ENCODE data around the gene SGTA. TPM values are rescaled to one million over a fixed set of nuclear protein-coding genes. Genes with fewer than 3 reads are reported as not detected.

Gene SGTA
- total RNA-seq, 4 donors from 2014 or later = 37.9 to 49.5 (median 44.1) TPM

DNA sequence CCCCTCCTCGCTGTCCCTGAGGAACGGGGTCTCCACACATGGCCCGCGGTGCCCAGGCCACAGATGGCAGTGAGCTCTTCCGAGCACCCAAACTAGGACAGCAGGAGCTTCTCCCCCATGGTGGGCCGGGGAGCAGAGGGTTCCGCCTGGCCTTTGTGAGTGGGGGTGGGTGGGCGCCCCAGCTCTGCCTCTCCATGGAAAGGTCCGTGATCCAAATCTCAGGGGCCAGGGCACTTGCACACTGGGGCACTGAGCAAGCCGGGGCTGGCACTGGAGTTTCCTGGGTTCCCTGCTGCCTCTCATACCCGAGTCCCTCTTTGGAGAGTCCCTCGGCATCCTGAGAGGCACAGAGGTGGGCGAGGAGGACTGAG is 59.7 kb downstream of the SGTA start:
- no peak for DNase-seq (ENCODE audit: low spot score in 2 of 2)
- TF ChIP-seq POLR2A (IDR thresholded peaks at IDR 0.05) = no peak
- TF ChIP-seq, protein P1, sequence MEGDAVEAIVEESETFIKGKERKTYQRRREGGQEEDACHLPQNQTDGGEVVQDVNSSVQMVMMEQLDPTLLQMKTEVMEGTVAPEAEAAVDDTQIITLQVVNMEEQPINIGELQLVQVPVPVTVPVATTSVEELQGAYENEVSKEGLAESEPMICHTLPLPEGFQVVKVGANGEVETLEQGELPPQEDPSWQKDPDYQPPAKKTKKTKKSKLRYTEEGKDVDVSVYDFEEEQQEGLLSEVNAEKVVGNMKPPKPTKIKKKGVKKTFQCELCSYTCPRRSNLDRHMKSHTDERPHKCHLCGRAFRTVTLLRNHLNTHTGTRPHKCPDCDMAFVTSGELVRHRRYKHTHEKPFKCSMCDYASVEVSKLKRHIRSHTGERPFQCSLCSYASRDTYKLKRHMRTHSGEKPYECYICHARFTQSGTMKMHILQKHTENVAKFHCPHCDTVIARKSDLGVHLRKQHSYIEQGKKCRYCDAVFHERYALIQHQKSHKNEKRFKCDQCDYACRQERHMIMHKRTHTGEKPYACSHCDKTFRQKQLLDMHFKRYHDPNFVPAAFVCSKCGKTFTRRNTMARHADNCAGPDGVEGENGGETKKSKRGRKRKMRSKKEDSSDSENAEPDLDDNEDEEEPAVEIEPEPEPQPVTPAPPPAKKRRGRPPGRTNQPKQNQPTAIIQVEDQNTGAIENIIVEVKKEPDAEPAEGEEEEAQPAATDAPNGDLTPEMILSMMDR (IDR thresholded peaks at IDR 0.05) = no peak
- WGBS, 2 donors = 49 to 58% methylated on average over 12 to 13 of the region's 13 CpGs
- no peak overlapping the region for H3K4me3 ChIP-seq (ENCODE audit: low read depth, poor library complexity, severe bottlenecking)
- intact Hi-C loops (cut with DNase I; ENCODE audit: low total_unique reads) = no loop called here

DNA sequence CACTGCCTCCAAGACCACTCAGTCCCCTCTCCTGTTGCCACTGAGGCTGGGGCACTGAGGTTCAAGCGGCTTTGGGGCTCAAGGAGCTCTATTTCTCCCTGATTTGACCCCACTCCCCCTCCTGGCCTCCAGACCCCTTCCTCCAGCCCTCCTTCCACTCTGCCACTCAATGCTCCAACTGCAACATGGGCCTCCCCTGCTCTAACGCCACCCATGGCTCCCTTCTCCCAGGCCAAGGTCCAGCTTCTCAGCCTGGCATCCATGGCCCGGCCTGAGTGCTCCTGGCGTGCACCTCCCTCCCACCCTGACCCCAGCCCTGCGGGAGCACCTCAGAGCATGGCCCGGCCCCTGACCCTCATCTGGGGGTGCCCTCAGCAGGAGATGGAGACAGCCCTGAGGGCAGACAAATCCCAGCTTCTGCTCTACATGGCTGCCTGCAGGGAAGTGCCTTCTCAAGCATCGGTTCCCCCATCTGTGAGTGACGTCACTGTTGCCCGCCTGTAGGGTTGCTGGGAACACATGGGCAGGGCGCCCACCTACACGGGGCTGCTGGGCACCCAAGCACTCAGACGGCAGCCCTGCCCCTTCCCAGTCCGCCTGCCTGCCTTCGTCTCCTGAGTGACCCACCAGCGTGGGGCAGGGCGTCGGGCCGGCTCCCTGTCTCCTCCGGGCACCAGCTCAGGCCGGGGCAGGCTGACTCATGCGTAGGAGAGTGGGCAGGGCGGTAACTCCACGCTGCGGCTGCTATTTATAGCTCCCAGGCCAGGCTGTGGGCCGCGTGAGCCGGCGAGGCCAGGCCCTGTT is 60.3 kb downstream of the SGTA start:
- no peak for TF ChIP-seq POLR2A (IDR thresholded peaks at IDR 0.05)
- TF ChIP-seq, protein P1 (IDR thresholded peaks at IDR 0.05) = no peak
- intact Hi-C loops (cut with DNase I; ENCODE audit: low total_unique reads) = no loop called here
- 31 to 52% methylated on average over 10 to 25 of the region's 28 CpGs for WGBS, 2 donors
- no peak overlapping the region for H3K4me3 ChIP-seq (ENCODE audit: low read depth, poor library complexity, severe bottlenecking)
- DNase-seq (ENCODE audit: low spot score in 2 of 2) = no peak

DNA sequence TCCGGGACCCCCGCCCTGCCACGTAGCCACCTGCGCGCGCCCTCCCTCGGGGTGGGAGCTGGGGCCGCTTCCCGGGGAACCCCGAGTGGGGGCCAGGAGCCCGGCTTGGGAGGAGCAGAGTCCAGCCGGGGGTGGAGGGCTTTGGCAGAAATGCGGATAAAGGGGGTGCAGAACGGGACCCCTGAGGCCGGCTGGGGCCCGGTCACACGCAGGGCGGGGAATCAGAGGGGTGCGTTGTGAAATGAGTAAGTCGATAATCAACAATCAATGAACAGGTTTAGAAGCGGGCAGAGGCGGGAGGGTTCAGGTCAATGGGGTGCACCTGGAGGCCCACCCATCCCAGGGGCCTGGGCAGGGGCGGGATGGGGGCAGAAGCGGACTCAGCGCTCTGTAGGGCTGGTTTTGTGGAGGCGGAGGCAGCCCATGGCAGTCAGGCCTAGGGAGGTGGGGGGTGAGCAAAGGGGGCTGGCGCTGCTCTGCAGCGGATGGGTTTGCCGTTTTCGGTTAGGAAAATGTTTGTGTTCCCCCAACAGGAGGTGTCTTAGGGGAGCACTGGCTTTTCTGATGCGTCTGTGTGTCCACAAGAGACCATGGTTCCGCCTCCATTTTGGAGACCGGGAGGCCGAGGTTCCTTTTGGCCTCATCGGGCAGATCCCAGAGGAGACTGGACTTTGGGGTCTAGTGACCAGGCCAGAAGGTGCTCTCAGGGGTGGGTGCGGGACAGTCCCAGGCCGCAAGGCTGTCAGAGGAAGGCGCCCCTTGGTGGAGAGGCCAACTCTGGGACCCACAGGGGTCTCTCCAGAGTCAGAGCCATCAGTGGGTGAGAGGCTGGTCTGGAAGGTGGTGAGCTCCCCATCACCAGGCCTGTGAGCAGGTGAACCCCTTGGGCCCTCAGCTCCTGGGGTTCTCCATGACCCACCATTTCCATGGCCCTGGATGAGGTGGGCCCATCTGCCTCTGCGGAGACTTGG is 61.2 kb downstream of the SGTA start:
- TF ChIP-seq, protein P1 (IDR thresholded peaks at IDR 0.05) = no peak
- TF ChIP-seq POLR2A (IDR thresholded peaks at IDR 0.05) = no peak
- intact Hi-C loops (cut with DNase I; ENCODE audit: low total_unique reads) = no loop called here
- WGBS, 2 donors = 38 to 43% methylated on average over 32 to 35 of the region's 39 CpGs
- no peak overlapping the region for H3K4me3 ChIP-seq (ENCODE audit: low read depth, poor library complexity, severe bottlenecking)
- no peak for DNase-seq (ENCODE audit: low spot score in 2 of 2)

DNA sequence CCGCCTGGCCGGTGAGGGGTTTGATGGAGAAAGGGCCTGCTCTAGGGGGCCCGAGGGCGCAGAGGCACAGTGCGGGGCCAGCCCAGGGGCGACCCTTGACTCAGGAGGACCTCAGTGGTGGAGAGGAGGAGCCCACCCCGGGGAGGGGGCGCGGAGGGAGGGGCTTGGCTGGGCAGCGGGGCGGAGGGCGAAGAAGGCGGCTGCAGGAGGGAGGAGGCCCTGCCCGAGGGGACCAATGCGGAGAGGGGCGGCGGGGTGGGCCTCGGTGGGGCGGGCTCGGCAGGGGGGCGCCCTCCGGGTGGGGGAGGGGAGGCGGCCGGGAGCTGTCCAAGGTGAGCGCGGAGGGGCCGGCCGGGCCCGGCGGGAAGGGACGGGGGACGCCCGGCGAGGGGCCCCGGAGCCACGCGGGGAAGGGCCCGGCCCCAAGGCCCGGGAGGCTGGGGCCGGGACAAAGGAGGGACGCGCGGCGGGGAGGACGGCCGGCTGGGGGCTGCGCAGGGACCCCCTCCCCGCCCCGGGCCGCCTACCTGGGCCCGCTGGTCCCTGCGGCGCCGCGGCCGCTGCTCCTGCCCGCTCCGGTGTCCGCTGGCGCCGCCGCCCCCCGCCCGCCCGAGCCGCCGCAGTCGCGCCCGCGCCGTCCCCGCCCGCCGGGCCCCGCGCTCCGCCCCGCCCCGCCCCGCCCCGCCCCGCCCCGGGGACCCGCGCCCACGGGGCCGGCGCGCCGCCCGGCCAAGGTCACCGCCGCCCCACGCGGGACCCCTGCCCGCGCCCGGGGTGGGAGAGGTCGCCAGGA is 62.1 kb downstream of the SGTA start, which contains the start of gene DIRAS1:
DIRAS1 (minus strand) TSS at position 596 of the 793 bp plus-strand sequence. CDS start 3,566 bp downstream, outside the sequence.
- 0 to 1% methylated on average over 22 to 37 of the region's 100 CpGs for WGBS, 2 donors
- H3K4me3 ChIP-seq (ENCODE audit: low read depth, poor library complexity, severe bottlenecking) = peak within 1 kb of the TSS; percentile 12
- no peak for DNase-seq (ENCODE audit: low spot score in 2 of 2)
- no peak for TF ChIP-seq POLR2A (IDR thresholded peaks at IDR 0.05)
- TF ChIP-seq, protein P1 (IDR thresholded peaks at IDR 0.05) = no peak
- intact Hi-C loops (cut with DNase I; ENCODE audit: low total_unique reads) = no loop called here
